HCT116 (cell line): Measurements from ENCODE around the gene USP3. TPM values are rescaled to one million over a fixed set of nuclear protein-coding genes. Genes with fewer than 3 reads are reported as not detected.

Source experiments
- ATAC-seq: fragments of 200-7000 bp; cut with Tn5 transposase; 2 replicates; pipeline ENCODE4 v1.9.1; 2020; ENCODE audit warnings: mild to moderate bottlenecking, moderate library complexity
- BruUV-seq: library from RNA; stranded (reverse); fragments of 400-500 nt; replicated peaks from 2 replicates; lab custom pipeline; 2021; lab: Mats Ljungman, UMichigan
- CTCF ChIA-PET: fragments of 300-600 bp; sonication (Branson Sonifier 250); formaldehyde crosslinking; loops from one replicate; lab custom pipeline; 2021; ENCODE audit warnings: antibody characterized with exemption; lab: Charles Lee
- POLR2A ChIA-PET: fragments of 300-600, 350-600 bp; sonication (Branson Sonifier 250); formaldehyde crosslinking; loops from one replicate; lab custom pipeline; 2021; ENCODE audit warnings: antibody characterized with exemption; lab: Charles Lee
- RAD21 ChIA-PET, 2 experiments: fragments of 300-600 bp; sonication (Branson Sonifier 250); formaldehyde crosslinking; loops; one replicate each; lab custom pipeline; 2023; ENCODE audit warnings: low total read pairs in 2 of 2; ENCODE audit not compliant: uncharacterized antibody in 2 of 2, unreplicated experiment in 2 of 2, low non-redundant PET in 1 of 2; lab: Charles Lee
- DNase-seq: peaks from one replicate; pipeline ENCODE4 v3.0.0-alpha.2; 2010; ENCODE audit warnings: low read depth, low spot score
- H2AFZ ChIP-seq: fragments of 200-600 bp; shearing (Covaris generic), sonication (generic); 2 replicates; pipeline ENCODE4 v1.6.1; 2017; ENCODE audit warnings: low read depth, mixed run types, mixed read lengths, antibody characterized with exemption, low read length; ENCODE audit not compliant: poor library complexity, severe bottlenecking
- H3K27ac ChIP-seq: 2 replicates; pipeline ENCODE4 v1.5.1; 2012; ENCODE audit warnings: low read depth, low read length
- H3K27me3 ChIP-seq: fragments of 200-600 bp; sonication (generic); 2 replicates; pipeline ENCODE4 v1.6.1; 2016; ENCODE audit warnings: mixed run types, low read length, mixed read lengths; ENCODE audit not compliant: insufficient read depth
- H3K36me3 ChIP-seq, 2 experiments: fragments of 200-500 bp in 1 of 2; fragments of 200-600 bp in 1 of 2; sonication (Bioruptor generic) in 1 of 2; sonication (generic) in 1 of 2; 2 replicates each; pipeline versions ENCODE4 v1.5.1 to v1.6.1; 2014 to 2016; ENCODE audit warnings: low read length in 2 of 2, inconsistent platforms in 1 of 2, mixed read lengths in 1 of 2, mixed run types in 1 of 2; ENCODE audit not compliant: insufficient read depth in 2 of 2, control insufficient read depth in 1 of 2
- H3K4me1 ChIP-seq, 2 experiments: fragments of 200-600 bp in 1 of 2; sonication (generic) in 1 of 2; 2 replicates each; pipeline versions ENCODE4 v1.5.1 to v1.6.1; 2012 to 2017; ENCODE audit warnings: low read length in 2 of 2, inconsistent platforms in 1 of 2, mild to moderate bottlenecking in 1 of 2, mixed read lengths in 1 of 2, mixed run types in 1 of 2, moderate library complexity in 1 of 2; ENCODE audit not compliant: insufficient read depth in 2 of 2, control insufficient read depth in 1 of 2
- H3K4me2 ChIP-seq: fragments of 200-600 bp; sonication (generic); 2 replicates; pipeline ENCODE4 v1.6.1; 2017; ENCODE audit warnings: mixed run types, low read length, mixed read lengths
- H3K4me3 ChIP-seq, 2 experiments: fragments of 200-600 bp in 1 of 2; sonication (generic) in 1 of 2; replicated peaks in 1 of 2; 2 replicates each; pipeline ENCODE4 v1.5.1; 2011 to 2016; ENCODE audit warnings: low read length in 2 of 2, control low read depth in 1 of 2, low read depth in 1 of 2, mild to moderate bottlenecking in 1 of 2, mixed read lengths in 1 of 2, mixed run types in 1 of 2
- H3K79me2 ChIP-seq: fragments of 200-600 bp; sonication (generic); 2 replicates; pipeline ENCODE4 v1.6.1; 2017; ENCODE audit warnings: mild to moderate bottlenecking, mixed run types, low read length, moderate library complexity, mixed read lengths; ENCODE audit not compliant: insufficient read depth
- H3K9ac ChIP-seq: fragments of 200-600 bp; sonication (generic); 2 replicates; pipeline ENCODE4 v1.6.1; 2016; ENCODE audit warnings: low read length, mixed read lengths
- H3K9me2 ChIP-seq: fragments of 200-600 bp; sonication (generic), shearing (Covaris generic); 2 replicates; pipeline ENCODE4 v1.6.1; 2017; ENCODE audit warnings: mixed run types, mild to moderate bottlenecking, moderate library complexity; ENCODE audit not compliant: insufficient read depth
- H3K9me3 ChIP-seq, 2 experiments: fragments of 200-500 bp in 1 of 2; fragments of 200-600 bp in 1 of 2; sonication (Bioruptor generic) in 1 of 2; sonication (generic) in 1 of 2; 2 replicates each; pipeline ENCODE4 v1.6.1; 2014 to 2017; ENCODE audit warnings: low read length in 2 of 2, mixed read lengths in 2 of 2, inconsistent platforms in 1 of 2, low read depth in 1 of 2, mild to moderate bottlenecking in 1 of 2, mixed run types in 1 of 2, moderate library complexity in 1 of 2; ENCODE audit not compliant: control insufficient read depth in 1 of 2, insufficient read depth in 1 of 2
- H4K20me1 ChIP-seq: fragments of 200-600 bp; sonication (generic), shearing (Covaris generic); 2 replicates; pipeline ENCODE4 v1.6.1; 2017; ENCODE audit warnings: mixed run types, mild to moderate bottlenecking, moderate library complexity; ENCODE audit not compliant: insufficient read depth
- CBX3 ChIP-seq: IDR thresholded peaks from 2 replicates; pipeline ENCODE4 v1.6.1; 2012; ENCODE audit warnings: low read depth
- CEBPB ChIP-seq: IDR thresholded peaks from 2 replicates; pipeline ENCODE4 v1.6.1; 2012; ENCODE audit warnings: low read depth
- EZH2 ChIP-seq: fragments of 200-600 bp; sonication (generic); IDR thresholded peaks from 2 replicates; pipeline ENCODE4 v1.6.1; 2017; ENCODE audit warnings: antibody characterized with exemption, mixed run types
- EZH2phosphoT487 ChIP-seq: fragments of 200-600 bp; IDR thresholded peaks from 2 replicates; pipeline ENCODE4 v1.6.1; 2018; ENCODE audit warnings: antibody characterized with exemption, borderline replicate concordance
- FOSL1 ChIP-seq: IDR thresholded peaks from 2 replicates; pipeline ENCODE4 v1.6.1; 2012; ENCODE audit warnings: low read depth
- POLR2A ChIP-seq: IDR thresholded peaks from 2 replicates; pipeline ENCODE4 v1.7.0; 2011; ENCODE audit warnings: borderline replicate concordance; ENCODE audit not compliant: insufficient read depth, insufficient read length; ENCODE audit errors: extremely low read depth
- SIN3A ChIP-seq: IDR thresholded peaks from 2 replicates; pipeline ENCODE4 v1.6.1; 2012; ENCODE audit warnings: low read depth
- SRF ChIP-seq: IDR thresholded peaks from 2 replicates; pipeline ENCODE4 v1.6.1; 2012; ENCODE audit warnings: low read depth
- YY1 ChIP-seq: IDR thresholded peaks from 2 replicates; pipeline ENCODE4 v1.6.1; 2011; ENCODE audit warnings: low read length, low read depth, moderate library complexity, mild to moderate bottlenecking; ENCODE audit not compliant: insufficient replicate concordance; ENCODE audit errors: extremely low read depth
- ZFX ChIP-seq: fragments of 450-650 bp; IDR thresholded peaks from 2 replicates; pipeline ENCODE4 v1.6.1; 2017
- intact Hi-C: fragments of 100-400 bp; cut with micrococcal nuclease; formaldehyde crosslinking; loops from 2 replicates; pipeline ENCODE4 v1.10.0; 2022
- total RNA-seq: library from RNA; stranded (reverse); gene quantifications from one replicate; pipeline ENCODE4 v1.2.1, GENCODE V29; 2021; ENCODE audit not compliant: unreplicated experiment
- TF ChIP-seq, protein P1 (sequence below): IDR thresholded peaks from 2 replicates; pipeline ENCODE4 v1.6.1; 2012
- TF ChIP-seq, protein P2 (sequence below), 3 experiments: fragments of 200-600 bp in 1 of 3; sonication (generic) in 1 of 3; IDR thresholded peaks in 2 of 3; conservative IDR thresholded peaks in 1 of 3; 2 replicates each; pipeline ENCODE4 v1.5.1; 2012 to 2017; ENCODE audit warnings: low read depth in 2 of 3, low read length in 2 of 3, antibody characterized with exemption in 1 of 3, borderline replicate concordance in 1 of 3, control low read depth in 1 of 3, mild to moderate bottlenecking in 1 of 3, mixed read lengths in 1 of 3, mixed run types in 1 of 3, moderate library complexity in 1 of 3; ENCODE audit not compliant: insufficient read depth in 1 of 3
- TF ChIP-seq, protein P3 (sequence below): IDR thresholded peaks from 2 replicates; pipeline ENCODE4 v1.6.1; 2011; ENCODE audit warnings: mild to moderate bottlenecking, low read length, moderate library complexity; ENCODE audit not compliant: insufficient replicate concordance; ENCODE audit errors: extremely low read depth

USP3 gene
- total RNA-seq, 1 experiment from 2014 or later, result 61.6 TPM

DNA sequence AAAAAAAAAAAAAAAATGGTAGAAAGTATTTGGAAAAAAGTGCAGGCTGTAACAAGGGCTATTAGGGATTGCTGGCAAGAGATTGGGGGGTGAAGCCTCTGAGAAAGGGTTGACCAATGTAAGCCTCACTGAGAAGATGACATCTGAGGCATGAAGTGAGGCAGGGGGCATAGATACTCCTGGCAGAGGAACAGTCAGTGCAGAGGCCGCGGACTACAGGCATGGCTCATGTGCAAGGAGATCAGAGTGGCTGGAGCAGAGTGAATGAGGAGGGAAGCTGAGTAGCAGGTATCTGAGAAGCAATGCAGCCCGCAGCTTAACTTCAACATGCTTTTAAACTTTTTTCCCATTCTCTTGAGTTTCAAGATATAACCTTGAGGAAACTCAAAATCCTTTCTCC is 98.2 kb downstream of the USP3 start:
- CTCF ChIA-PET, result interaction anchor here (1.0 to 3.6 kb wide), 3 partner anchors 8 to 136 kb away, joined by 3 to 13 read pairs (median 4); no protein-coding TSS in a partner anchor
- no peak overlapping the region for H3K9ac ChIP-seq
- peaks cover 13 to 31% of the 10 kb centered on the region in 2 experiments; a peak in 3 of 4 replicates for H3K4me1 ChIP-seq
- no peak for TF ChIP-seq SRF
- TF ChIP-seq, protein P1, sequence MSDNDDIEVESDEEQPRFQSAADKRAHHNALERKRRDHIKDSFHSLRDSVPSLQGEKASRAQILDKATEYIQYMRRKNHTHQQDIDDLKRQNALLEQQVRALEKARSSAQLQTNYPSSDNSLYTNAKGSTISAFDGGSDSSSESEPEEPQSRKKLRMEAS, result no peak
- no peak for TF ChIP-seq EZH2
- TF ChIP-seq, protein P2, sequence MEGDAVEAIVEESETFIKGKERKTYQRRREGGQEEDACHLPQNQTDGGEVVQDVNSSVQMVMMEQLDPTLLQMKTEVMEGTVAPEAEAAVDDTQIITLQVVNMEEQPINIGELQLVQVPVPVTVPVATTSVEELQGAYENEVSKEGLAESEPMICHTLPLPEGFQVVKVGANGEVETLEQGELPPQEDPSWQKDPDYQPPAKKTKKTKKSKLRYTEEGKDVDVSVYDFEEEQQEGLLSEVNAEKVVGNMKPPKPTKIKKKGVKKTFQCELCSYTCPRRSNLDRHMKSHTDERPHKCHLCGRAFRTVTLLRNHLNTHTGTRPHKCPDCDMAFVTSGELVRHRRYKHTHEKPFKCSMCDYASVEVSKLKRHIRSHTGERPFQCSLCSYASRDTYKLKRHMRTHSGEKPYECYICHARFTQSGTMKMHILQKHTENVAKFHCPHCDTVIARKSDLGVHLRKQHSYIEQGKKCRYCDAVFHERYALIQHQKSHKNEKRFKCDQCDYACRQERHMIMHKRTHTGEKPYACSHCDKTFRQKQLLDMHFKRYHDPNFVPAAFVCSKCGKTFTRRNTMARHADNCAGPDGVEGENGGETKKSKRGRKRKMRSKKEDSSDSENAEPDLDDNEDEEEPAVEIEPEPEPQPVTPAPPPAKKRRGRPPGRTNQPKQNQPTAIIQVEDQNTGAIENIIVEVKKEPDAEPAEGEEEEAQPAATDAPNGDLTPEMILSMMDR (IDR thresholded peaks at IDR 0.05 in 2 of 3, conservative IDR thresholded peaks at IDR 0.05 in 1 of 3; ENCODE audit: borderline replicate concordance in 1 of 3, insufficient read depth in 1 of 3, low read depth in 2 of 3, low read length in 2 of 3), result no peak
- no peak for TF ChIP-seq CEBPB
- TF ChIP-seq ZFX, result no peak
- TF ChIP-seq YY1, result no peak
- no peak for TF ChIP-seq FOSL1
- TF ChIP-seq CBX3, result no peak
- TF ChIP-seq, protein P3, sequence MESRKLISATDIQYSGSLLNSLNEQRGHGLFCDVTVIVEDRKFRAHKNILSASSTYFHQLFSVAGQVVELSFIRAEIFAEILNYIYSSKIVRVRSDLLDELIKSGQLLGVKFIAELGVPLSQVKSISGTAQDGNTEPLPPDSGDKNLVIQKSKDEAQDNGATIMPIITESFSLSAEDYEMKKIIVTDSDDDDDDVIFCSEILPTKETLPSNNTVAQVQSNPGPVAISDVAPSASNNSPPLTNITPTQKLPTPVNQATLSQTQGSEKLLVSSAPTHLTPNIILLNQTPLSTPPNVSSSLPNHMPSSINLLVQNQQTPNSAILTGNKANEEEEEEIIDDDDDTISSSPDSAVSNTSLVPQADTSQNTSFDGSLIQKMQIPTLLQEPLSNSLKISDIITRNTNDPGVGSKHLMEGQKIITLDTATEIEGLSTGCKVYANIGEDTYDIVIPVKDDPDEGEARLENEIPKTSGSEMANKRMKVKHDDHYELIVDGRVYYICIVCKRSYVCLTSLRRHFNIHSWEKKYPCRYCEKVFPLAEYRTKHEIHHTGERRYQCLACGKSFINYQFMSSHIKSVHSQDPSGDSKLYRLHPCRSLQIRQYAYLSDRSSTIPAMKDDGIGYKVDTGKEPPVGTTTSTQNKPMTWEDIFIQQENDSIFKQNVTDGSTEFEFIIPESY, result no peak
- TF ChIP-seq EZH2phosphoT487, result no peak
- no peak for TF ChIP-seq SIN3A
- TF ChIP-seq POLR2A, result no peak
- TF ChIP-seq, all 23 proteins: peak for 0
- POLR2A ChIA-PET, result interaction anchor here (1.4 kb wide), 1 partner anchor 136 kb away, joined by 3 read pairs; no protein-coding TSS in a partner anchor
- H3K9me3 ChIP-seq, result no peaks in the 10 kb centered on the region
- H3K4me2 ChIP-seq, result no peak overlapping the region
- H3K4me3 ChIP-seq, result no peak overlapping the region
- H4K20me1 ChIP-seq, result no peaks in the 10 kb centered on the region
- RAD21 ChIA-PET, result interaction anchor here in 1 of 2 experiments (0.7 kb wide), 1 partner anchor 85 kb away, joined by 4 read pairs; no protein-coding TSS in a partner anchor
- no TSS peak for BruUV-seq
- ATAC-seq (no peak), DNase-seq (no peak)
- H3K27ac ChIP-seq, result no peak overlapping the region
- no peaks in the 10 kb centered on the region for H3K36me3 ChIP-seq
- H3K9me2 ChIP-seq, result no peaks in the 10 kb centered on the region
- intact Hi-C loops, result no loop called here
- H2AFZ ChIP-seq, result no peak overlapping the region
- H3K27me3 ChIP-seq, result no peaks in the 10 kb centered on the region
- H3K79me2 ChIP-seq, result no peaks in the 10 kb centered on the region
